ENCODE results near the gene UQCC3. TPM values are rescaled to one million over a fixed set of nuclear protein-coding genes. Genes with fewer than 3 reads are reported as not detected.

The UQCC3 gene
- total RNA-seq, 4 donors from 2014 or later, result 5.7 to 10.6 (median 8.1) TPM

DNA sequence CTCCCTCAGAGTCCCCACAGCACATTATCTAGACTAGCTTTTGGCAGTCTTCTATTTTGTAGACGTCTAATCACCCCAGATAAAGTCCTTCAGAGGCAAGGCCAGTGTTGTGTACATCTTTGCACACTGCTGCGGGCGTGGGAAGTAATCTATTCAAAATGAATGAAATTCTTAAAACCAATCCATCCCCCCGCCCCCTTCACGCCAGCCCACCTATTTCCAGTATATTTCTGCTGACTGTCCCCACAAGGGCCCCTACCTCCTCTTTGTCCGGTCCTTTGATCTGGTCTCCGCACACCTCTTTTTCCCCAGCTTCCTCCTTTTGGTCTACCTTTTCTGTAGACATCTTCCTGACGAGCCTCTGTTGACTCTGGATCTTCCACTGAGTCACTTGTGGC, 35.4 kb downstream of the UQCC3 start:
- Histone ChIP-seq H3K27ac (peak overlapping the region in 2 of 3 donors; percentile 58 to 67), H3K4me1 (peaks cover 20 to 30% of the 10 kb centered on the region in 2 donors), H3K27me3 (no peaks in the 10 kb centered on the region), H3K36me3 (peaks cover 0 to 8% of the 10 kb centered on the region in 2 donors), H3K9me3 (no peaks in the 10 kb centered on the region), H3K4me3 (replicated peaks in 1 of 3) (peak overlapping the region in 1 of 3 donors; percentile 64)
- no peak for TF ChIP-seq POLR2A (IDR thresholded peaks at IDR 0.05)
- TF ChIP-seq, protein P1, sequence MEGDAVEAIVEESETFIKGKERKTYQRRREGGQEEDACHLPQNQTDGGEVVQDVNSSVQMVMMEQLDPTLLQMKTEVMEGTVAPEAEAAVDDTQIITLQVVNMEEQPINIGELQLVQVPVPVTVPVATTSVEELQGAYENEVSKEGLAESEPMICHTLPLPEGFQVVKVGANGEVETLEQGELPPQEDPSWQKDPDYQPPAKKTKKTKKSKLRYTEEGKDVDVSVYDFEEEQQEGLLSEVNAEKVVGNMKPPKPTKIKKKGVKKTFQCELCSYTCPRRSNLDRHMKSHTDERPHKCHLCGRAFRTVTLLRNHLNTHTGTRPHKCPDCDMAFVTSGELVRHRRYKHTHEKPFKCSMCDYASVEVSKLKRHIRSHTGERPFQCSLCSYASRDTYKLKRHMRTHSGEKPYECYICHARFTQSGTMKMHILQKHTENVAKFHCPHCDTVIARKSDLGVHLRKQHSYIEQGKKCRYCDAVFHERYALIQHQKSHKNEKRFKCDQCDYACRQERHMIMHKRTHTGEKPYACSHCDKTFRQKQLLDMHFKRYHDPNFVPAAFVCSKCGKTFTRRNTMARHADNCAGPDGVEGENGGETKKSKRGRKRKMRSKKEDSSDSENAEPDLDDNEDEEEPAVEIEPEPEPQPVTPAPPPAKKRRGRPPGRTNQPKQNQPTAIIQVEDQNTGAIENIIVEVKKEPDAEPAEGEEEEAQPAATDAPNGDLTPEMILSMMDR (IDR thresholded peaks at IDR 0.05), result no peak
- intact Hi-C loops (cut with DNase I), result no loop called here
- 86 to 87% methylated on average over 8 of the region's 8 CpGs for WGBS, 2 donors
- peak in 1 of 2 donors; percentile 8 for DNase-seq

- Histone ChIP-seq H3K27me3 (no peaks in the 10 kb centered on the region), H3K27ac (peak within 1 kb of the TSS; percentile 57 to 88 (median 84)), H3K36me3 (peaks cover 0 to 11% of the 10 kb centered on the region in 2 donors), H3K9me3 (no peaks in the 10 kb centered on the region), H3K4me3 (replicated peaks in 1 of 3) (peak within 1 kb of the TSS in 2 of 3 donors; percentile 15 to 64), H3K4me1 (peaks cover 20 to 30% of the 10 kb centered on the region in 2 donors)
- TF ChIP-seq, protein P1 (IDR thresholded peaks at IDR 0.05), result no peak
- TF ChIP-seq POLR2A (IDR thresholded peaks at IDR 0.05), result no peak
- DNase-seq, result peak in 1 of 2 donors; percentile 6
- WGBS, 2 donors, result 83 to 94% methylated on average over 9 of the region's 10 CpGs
- intact Hi-C loops (cut with DNase I), result no loop called here
Measured at GRCh38 chr11:62707277-62707861, 35.9 kb downstream of the UQCC3 start, which contains the start of the genes BSCL2 and GNG3. Gene BSCL2, minus strand, starts transcription at chr11:62707424. Its CDS starts 229 bp downstream, at chr11:62707195. Gene GNG3, plus strand, starts transcription at chr11:62707676. Its CDS starts 620 bp downstream, at chr11:62708296.

DNA sequence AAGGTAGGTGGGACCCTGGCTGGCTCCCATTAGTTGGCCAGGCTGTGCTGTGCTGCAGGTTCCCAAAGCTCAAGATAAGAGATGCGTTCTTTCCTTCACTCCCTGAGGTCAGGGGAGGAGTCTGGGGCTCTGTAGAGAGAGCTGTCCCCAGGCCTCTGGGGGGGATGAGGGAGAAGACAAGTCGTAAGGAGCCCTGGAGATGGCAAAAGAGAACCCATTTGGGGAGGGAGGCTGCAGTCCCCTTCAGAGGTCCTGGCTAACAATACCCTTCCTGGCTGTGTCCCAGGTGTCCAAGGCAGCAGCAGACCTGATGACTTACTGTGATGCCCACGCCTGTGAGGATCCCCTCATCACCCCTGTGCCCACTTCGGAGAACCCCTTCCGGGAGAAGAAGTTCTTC, 36.9 kb downstream of the UQCC3 start:
- no peak for TF ChIP-seq POLR2A (IDR thresholded peaks at IDR 0.05)
- TF ChIP-seq, protein P1 (IDR thresholded peaks at IDR 0.05), result no peak
- peaks cover 7 to 20% of the 10 kb centered on the region in 2 donors for H3K36me3 ChIP-seq
- H3K27me3 ChIP-seq, result no peaks in the 10 kb centered on the region
- H3K9me3 ChIP-seq, result no peaks in the 10 kb centered on the region
- 84 to 85% methylated on average over 5 of the region's 5 CpGs for WGBS, 2 donors
- intact Hi-C loops (cut with DNase I), result no loop called here
- peak overlapping the region in 2 of 3 donors; percentile 84 to 88 for H3K27ac ChIP-seq
- peaks cover 20 to 30% of the 10 kb centered on the region in 2 donors for H3K4me1 ChIP-seq
- DNase-seq, result no peak
- peak overlapping the region in 1 of 3 donors; percentile 42 for H3K4me3 ChIP-seq (replicated peaks in 1 of 3)

- WGBS, 2 donors, result 2 to 3% methylated on average over 7 of the region's 7 CpGs
- intact Hi-C loops (cut with DNase I), result no loop called here
- Histone ChIP-seq H3K27me3 (no peaks in the 10 kb centered on the region), H3K36me3 (peaks cover 11 to 24% of the 10 kb centered on the region in 2 donors), H3K4me3 (replicated peaks in 1 of 3) (peak overlapping the region in 2 of 3 donors; percentile 42 to 46), H3K9me3 (no peaks in the 10 kb centered on the region), H3K4me1 (peaks cover 20 to 30% of the 10 kb centered on the region in 2 donors), H3K27ac (peak overlapping the region; percentile 84 to 89 (median 88))
- DNase-seq, result peak; percentile 42 to 45
- TF ChIP-seq, protein P1 (IDR thresholded peaks at IDR 0.05), result no peak
- no peak for TF ChIP-seq POLR2A (IDR thresholded peaks at IDR 0.05)
Measured at GRCh38 chr11:62708793-62709192, 37.3 kb downstream of the UQCC3 start.
